Measurements from ENCODE around the gene PRKG1. TPM values are rescaled to one million over a fixed set of nuclear protein-coding genes. Genes with fewer than 3 reads are reported as not detected.

The PRKG1 gene
- total RNA-seq, 2 donors from 2014 or later, result 17.8 to 31.1 TPM

DNA sequence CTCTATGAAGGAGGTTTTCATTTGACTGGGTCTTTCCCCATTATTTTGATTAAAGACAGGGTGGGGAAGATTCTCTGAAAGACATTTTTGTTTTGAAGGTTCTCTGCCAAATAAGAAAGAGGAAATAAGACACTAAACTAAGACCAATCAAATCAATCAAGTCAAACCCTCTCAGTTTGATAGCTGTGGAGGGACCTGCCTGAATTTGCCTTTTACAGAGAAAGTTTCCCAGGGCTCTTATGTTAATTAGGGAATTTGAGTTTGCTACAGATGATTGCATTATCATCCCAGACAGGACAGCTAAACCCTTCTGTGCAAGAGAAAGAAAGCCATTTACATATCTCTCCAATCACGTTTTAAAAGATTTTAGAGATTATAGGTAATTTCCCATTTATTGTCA, 545.1 kb downstream of the PRKG1 start:
- Histone ChIP-seq H3K27ac (no peak overlapping the region), H3K4me3 (no peak overlapping the region), H3K36me3 (no peaks in the 10 kb centered on the region), H3K27me3 (no peaks in the 10 kb centered on the region), H3K4me1 (no peaks in the 10 kb centered on the region), H3K9me3 (peaks cover 0 to 7% of the 10 kb centered on the region in 2 donors)
- DNase-seq (ENCODE audit: low spot score), result no peak
- TF ChIP-seq, protein P1, sequence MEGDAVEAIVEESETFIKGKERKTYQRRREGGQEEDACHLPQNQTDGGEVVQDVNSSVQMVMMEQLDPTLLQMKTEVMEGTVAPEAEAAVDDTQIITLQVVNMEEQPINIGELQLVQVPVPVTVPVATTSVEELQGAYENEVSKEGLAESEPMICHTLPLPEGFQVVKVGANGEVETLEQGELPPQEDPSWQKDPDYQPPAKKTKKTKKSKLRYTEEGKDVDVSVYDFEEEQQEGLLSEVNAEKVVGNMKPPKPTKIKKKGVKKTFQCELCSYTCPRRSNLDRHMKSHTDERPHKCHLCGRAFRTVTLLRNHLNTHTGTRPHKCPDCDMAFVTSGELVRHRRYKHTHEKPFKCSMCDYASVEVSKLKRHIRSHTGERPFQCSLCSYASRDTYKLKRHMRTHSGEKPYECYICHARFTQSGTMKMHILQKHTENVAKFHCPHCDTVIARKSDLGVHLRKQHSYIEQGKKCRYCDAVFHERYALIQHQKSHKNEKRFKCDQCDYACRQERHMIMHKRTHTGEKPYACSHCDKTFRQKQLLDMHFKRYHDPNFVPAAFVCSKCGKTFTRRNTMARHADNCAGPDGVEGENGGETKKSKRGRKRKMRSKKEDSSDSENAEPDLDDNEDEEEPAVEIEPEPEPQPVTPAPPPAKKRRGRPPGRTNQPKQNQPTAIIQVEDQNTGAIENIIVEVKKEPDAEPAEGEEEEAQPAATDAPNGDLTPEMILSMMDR (IDR thresholded peaks at IDR 0.05), result no peak

- H3K27ac ChIP-seq, result no peak overlapping the region
- TF ChIP-seq, protein P1 (IDR thresholded peaks at IDR 0.05), result no peak
- peaks cover 0 to 2% of the 10 kb centered on the region in 2 donors for H3K9me3 ChIP-seq
- H3K36me3 ChIP-seq, result no peaks in the 10 kb centered on the region
- no peaks in the 10 kb centered on the region for H3K27me3 ChIP-seq
- no peaks in the 10 kb centered on the region for H3K4me1 ChIP-seq
- H3K4me3 ChIP-seq, result no peak overlapping the region
- DNase-seq (ENCODE audit: low spot score), result no peak
Measured at GRCh38 chr10:51620131-51620530, 545.8 kb downstream of the PRKG1 start.

DNA sequence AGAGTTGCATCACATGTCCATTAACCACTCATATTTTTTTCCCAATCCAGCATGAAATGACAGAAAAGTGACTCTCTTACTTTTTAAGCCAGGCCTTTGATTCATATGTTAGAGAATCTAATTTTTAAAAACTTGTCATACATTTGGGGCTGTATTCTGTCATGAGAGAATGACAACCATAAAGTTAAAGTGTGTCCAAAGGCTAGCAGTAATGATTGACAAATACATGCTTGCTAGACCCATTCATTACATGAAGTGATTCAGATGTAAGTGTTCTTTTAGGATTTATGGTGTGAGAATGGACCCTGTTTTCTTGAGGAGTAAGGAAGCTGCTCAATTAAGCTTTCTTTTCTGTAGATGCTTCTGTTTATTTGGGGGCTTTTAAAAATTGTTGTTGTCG, 549.7 kb downstream of the PRKG1 start:
- Histone ChIP-seq H3K27ac (no peak overlapping the region), H3K4me3 (no peak overlapping the region), H3K4me1 (no peaks in the 10 kb centered on the region), H3K9me3 (no peaks in the 10 kb centered on the region), H3K36me3 (no peaks in the 10 kb centered on the region), H3K27me3 (no peaks in the 10 kb centered on the region)
- no peak for DNase-seq (ENCODE audit: low spot score)
- TF ChIP-seq, protein P1 (IDR thresholded peaks at IDR 0.05), result no peak

GRCh38 chr10:51629934-51630639, 555.8 kb downstream of the PRKG1 start:
- Histone ChIP-seq H3K4me3 (no peak overlapping the region), H3K36me3 (no peaks in the 10 kb centered on the region), H3K27ac (no peak overlapping the region), H3K27me3 (no peaks in the 10 kb centered on the region), H3K4me1 (no peaks in the 10 kb centered on the region), H3K9me3 (no peaks in the 10 kb centered on the region)
- TF ChIP-seq, protein P1 (IDR thresholded peaks at IDR 0.05), result no peak
- peak; percentile 67 for DNase-seq (ENCODE audit: low spot score)

DNA sequence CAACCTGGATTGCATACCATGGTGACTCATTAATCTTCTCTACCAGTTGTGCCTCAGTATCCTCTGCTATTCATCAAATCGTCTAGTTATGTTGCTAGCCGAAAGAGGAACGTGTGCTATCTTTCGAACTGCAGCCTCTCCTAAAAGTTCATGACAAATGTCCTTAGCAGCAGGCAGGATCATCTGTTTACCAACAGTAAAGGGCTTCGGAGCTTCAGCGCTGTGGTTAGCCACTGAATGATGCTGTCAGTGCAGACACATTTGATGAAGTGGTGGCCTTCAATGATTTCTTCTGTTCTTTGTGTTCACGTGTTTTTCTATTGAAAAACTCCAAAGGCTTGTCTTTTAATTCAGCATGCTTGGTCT, 556.3 kb downstream of the PRKG1 start:
- H3K4me3 ChIP-seq, result no peak overlapping the region
- H3K27ac ChIP-seq, result no peak overlapping the region
- no peaks in the 10 kb centered on the region for H3K9me3 ChIP-seq
- no peak for DNase-seq (ENCODE audit: low spot score)
- no peaks in the 10 kb centered on the region for H3K27me3 ChIP-seq
- no peaks in the 10 kb centered on the region for H3K36me3 ChIP-seq
- H3K4me1 ChIP-seq, result no peaks in the 10 kb centered on the region
- TF ChIP-seq, protein P1 (IDR thresholded peaks at IDR 0.05), result no peak

DNA sequence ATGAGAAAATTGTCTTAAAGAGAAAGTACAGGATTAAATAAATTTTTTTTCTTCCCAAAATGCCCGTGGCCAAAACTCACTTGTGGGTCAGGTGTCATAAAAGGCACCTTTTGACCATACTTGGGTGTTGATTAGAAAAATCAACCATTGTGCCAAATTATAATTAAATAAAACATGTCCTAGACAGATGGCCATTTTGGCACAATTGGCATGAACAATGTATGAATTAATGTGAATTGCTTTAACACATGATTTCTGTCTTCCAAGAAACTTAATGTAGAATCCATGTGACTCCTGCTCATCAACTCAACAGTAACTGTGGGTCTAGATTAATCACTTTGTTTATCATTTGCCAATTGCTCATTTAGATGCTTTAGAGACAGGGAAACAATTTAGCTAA, 561.1 kb downstream of the PRKG1 start:
- no peaks in the 10 kb centered on the region for H3K36me3 ChIP-seq
- no peaks in the 10 kb centered on the region for H3K9me3 ChIP-seq
- H3K27me3 ChIP-seq, result no peaks in the 10 kb centered on the region
- TF ChIP-seq, protein P1 (IDR thresholded peaks at IDR 0.05), result no peak
- no peak overlapping the region for H3K4me3 ChIP-seq
- H3K4me1 ChIP-seq, result no peaks in the 10 kb centered on the region
- no peak overlapping the region for H3K27ac ChIP-seq
- no peak for DNase-seq (ENCODE audit: low spot score)

All from right atrium auricular region (tissue), 2 donors.